ENCODE data around the gene FOXP2.
"Not testable (repeated sequence)": the region's sequence is repeated elsewhere in the genome, so short reads cannot be mapped to it uniquely, and the experiment has no call there.

The FOXP2 gene

GRCh38 chr7:114414156-114415063 lies at the start of gene FOXP2:
FOXP2 (plus strand) TSS chr7:114414815; CDS start chr7:114426512, 11,697 bp downstream.
- DNase-seq = peak; percentile 79

- DNase-seq = no peak
These were observed 48.8 kb upstream of the FOXP2 start for GRCh38 chr7:114365791-114366190.

- DNase-seq = no peak
These were observed 46.1 kb upstream of the FOXP2 start for GRCh38 chr7:114368492-114368891.

GRCh38 chr7:114369294-114369693 lies 45.3 kb upstream of the FOXP2 start:
- no peak for DNase-seq

- no peak for DNase-seq
These were observed 42.0 kb upstream of the FOXP2 start for GRCh38 chr7:114372619-114373018.

GRCh38 chr7:114375907-114376306 lies 38.7 kb upstream of the FOXP2 start:
- DNase-seq = no peak

- DNase-seq = not testable (repeated sequence)
These were observed 30.7 kb upstream of the FOXP2 start for GRCh38 chr7:114383946-114384345.

- not testable (repeated sequence) for DNase-seq
These were observed 30.3 kb upstream of the FOXP2 start for GRCh38 chr7:114384346-114384745.

- DNase-seq = no peak
These were observed 26.6 kb upstream of the FOXP2 start for GRCh38 chr7:114388021-114388420.

- no peak for DNase-seq
These were observed 21.9 kb upstream of the FOXP2 start for GRCh38 chr7:114392686-114393085.

- no peak for DNase-seq
These were observed 11.6 kb upstream of the FOXP2 start for GRCh38 chr7:114402876-114403635.

GRCh38 chr7:114405427-114405826 lies 9.2 kb upstream of the FOXP2 start:
- peak; percentile 45 for DNase-seq

- DNase-seq = no peak
These were observed 4.9 kb upstream of the FOXP2 start for GRCh38 chr7:114409750-114410149.

- DNase-seq = no peak
These were observed 2.1 kb upstream of the FOXP2 start for GRCh38 chr7:114412548-114412947.

GRCh38 chr7:114413761-114414155 lies 857 bp upstream of the FOXP2 start:
- DNase-seq = peak; percentile 61

GRCh38 chr7:114415064-114415989 lies 712 bp downstream of the FOXP2 start:
- DNase-seq = peak; percentile 54

- peak; percentile 32 for DNase-seq
These were observed 1.7 kb downstream of the FOXP2 start for GRCh38 chr7:114416129-114416990.

GRCh38 chr7:114417290-114417689 lies 2.7 kb downstream of the FOXP2 start:
- no peak for DNase-seq

GRCh38 chr7:114418117-114418516 lies 3.5 kb downstream of the FOXP2 start:
- peak; percentile 30 for DNase-seq

GRCh38 chr7:114419441-114420272 lies 5.0 kb downstream of the FOXP2 start:
- peak; percentile 38 for DNase-seq

All from NCI-H82 (cell line).